GM12891 (cell line): ENCODE measurements around the gene RNF141.

Experiments used
- POLR2A ChIP-seq: IDR thresholded peaks from 2 replicates; pipeline ENCODE4 v1.6.1; 2011; ENCODE audit warnings: low read depth, low read length, control low read depth
- POLR2AphosphoS5 ChIP-seq: IDR thresholded peaks from 2 replicates; pipeline ENCODE4 v1.6.1; 2011; ENCODE audit warnings: low read depth, low read length, control low read depth

GRCh38 chr11:10490032-10490397 is 51.0 kb downstream of the RNF141 start:
- TF ChIP-seq POLR2A (no peak), POLR2AphosphoS5 (no peak)
